HepG2 (cell line): ENCODE measurements around the gene TGM4. TPM values are rescaled to one million over a fixed set of nuclear protein-coding genes. Genes with fewer than 3 reads are reported as not detected.

ENCODE experiments used
- HIVEP1 ChIP-seq: sonication (generic); formaldehyde crosslinking; IDR thresholded peaks from 2 replicates; pipeline ENCODE4 v1.4.0; 2020; ENCODE audit warnings: mild to moderate bottlenecking, missing genetic modification reagents
- MTA1 ChIP-seq: sonication (generic); formaldehyde crosslinking; IDR thresholded peaks from 2 replicates; pipeline ENCODE4 v1.4.0; 2020; ENCODE audit warnings: missing genetic modification reagents, mild to moderate bottlenecking, borderline replicate concordance
- MXI1 ChIP-seq: IDR thresholded peaks from 3 replicates; pipeline ENCODE4 v1.6.1; 2012; ENCODE audit warnings: low read depth, low read length, inconsistent platforms, borderline replicate concordance
- NR2C2 ChIP-seq: sonication (generic); formaldehyde crosslinking; IDR thresholded peaks from 2 replicates; pipeline ENCODE4 v1.4.0; 2020; ENCODE audit warnings: missing genetic modification reagents, mild to moderate bottlenecking, moderate library complexity, borderline replicate concordance
- POLR2A ChIP-seq, 2 experiments: IDR thresholded peaks; 2 replicates each; pipeline ENCODE4 v1.6.1; 2011; ENCODE audit warnings: low read depth in 2 of 2, low read length in 2 of 2, mild to moderate bottlenecking in 1 of 2, moderate library complexity in 1 of 2; ENCODE audit not compliant: insufficient read depth in 1 of 2
- TBX2 ChIP-seq: sonication (generic); formaldehyde crosslinking; IDR thresholded peaks from 2 replicates; pipeline ENCODE4 v1.5.0; 2020; ENCODE audit warnings: missing genetic modification reagents, mild to moderate bottlenecking, borderline replicate concordance
- ZNF143 ChIP-seq: sonication (generic); formaldehyde crosslinking; IDR thresholded peaks from 2 replicates; pipeline ENCODE4 v1.4.0; 2020; ENCODE audit warnings: missing genetic modification reagents
- ZNF7 ChIP-seq: IDR thresholded peaks from 2 replicates; pipeline ENCODE4 v1.6.1; 2016; ENCODE audit warnings: missing biosample characterization, missing genetic modification reagents
- ZNF709 ChIP-seq: sonication (generic); formaldehyde crosslinking; IDR thresholded peaks from 2 replicates; pipeline ENCODE4 v1.5.0; 2020; ENCODE audit warnings: mild to moderate bottlenecking, missing genetic modification reagents
- ZNF773 ChIP-seq: sonication (generic); formaldehyde crosslinking; IDR thresholded peaks from 2 replicates; pipeline ENCODE4 v1.4.0; 2020; ENCODE audit warnings: missing genetic modification reagents, borderline replicate concordance
- polyA plus RNA-seq, 8 experiments: library from polyadenylated mRNA; depleted of rRNA in 3 of 8; stranded (reverse) in 7 of 8; unstranded in 1 of 8; fragments of >200 nt; fragmentation: Illumina TruSeq in 4 of 8; extraction: Trizol in 4 of 8; gene quantifications; 2 replicates each; pipeline versions ENCODE4 v1.2.1 to v1.2.3, GENCODE V29; 2011 to 2016; ENCODE audit warnings: low read depth in 4 of 8, missing spikeins in 1 of 8, mixed read lengths in 1 of 8; ENCODE audit not compliant: insufficient read depth in 1 of 8
- total RNA-seq, 5 experiments: library from RNA; depleted of rRNA; stranded (reverse); fragments of >200 nt; fragmentation: Illumina TruSeq; extraction: Trizol; gene quantifications; 2 replicates each; pipeline ENCODE4 v1.2.3, GENCODE V29; 2016; ENCODE audit warnings: low read depth in 1 of 5
- TF ChIP-seq, protein P1 (sequence below): sonication (generic); formaldehyde crosslinking; IDR thresholded peaks from 2 replicates; pipeline ENCODE4 v1.8.1; 2023; ENCODE audit warnings: missing genetic modification reagents, mild to moderate bottlenecking, borderline replicate concordance
- TF ChIP-seq, protein P2 (sequence below): sonication (generic); formaldehyde crosslinking; IDR thresholded peaks from 2 replicates; pipeline ENCODE4 v1.4.0; 2020; ENCODE audit warnings: missing genetic modification reagents; ENCODE audit errors: not compliant biosample characterization
- TF ChIP-seq, protein P3 (sequence below): sonication (generic); formaldehyde crosslinking; IDR thresholded peaks from 2 replicates; pipeline ENCODE4 v1.9.0; 2022; ENCODE audit warnings: low read depth, missing genetic modification reagents
- TF ChIP-seq, protein P4 (sequence below): sonication (generic); formaldehyde crosslinking; IDR thresholded peaks from 2 replicates; pipeline ENCODE4 v1.4.0; 2020; ENCODE audit warnings: mild to moderate bottlenecking, missing genetic modification reagents
- TF ChIP-seq, protein P5 (sequence below): sonication (generic); formaldehyde crosslinking; IDR thresholded peaks from 2 replicates; pipeline ENCODE4 v1.4.0; 2020; ENCODE audit warnings: missing genetic modification reagents
- TF ChIP-seq, protein P6 (sequence below): sonication (generic); formaldehyde crosslinking; IDR thresholded peaks from 2 replicates; pipeline ENCODE4 v1.4.0; 2020; ENCODE audit warnings: missing genetic modification reagents
- TF ChIP-seq, protein P7 (sequence below): sonication (generic); formaldehyde crosslinking; IDR thresholded peaks from 2 replicates; pipeline ENCODE4 v1.8.0; 2022; ENCODE audit warnings: mild to moderate bottlenecking, missing genetic modification reagents, borderline replicate concordance

The TGM4 gene
- total and polyA plus RNA-seq, 2 of the 13 experiments (the other 11 are each of a cell fraction or from before 2014, with no cell fraction given): 0.07 to 0.15 TPM

DNA sequence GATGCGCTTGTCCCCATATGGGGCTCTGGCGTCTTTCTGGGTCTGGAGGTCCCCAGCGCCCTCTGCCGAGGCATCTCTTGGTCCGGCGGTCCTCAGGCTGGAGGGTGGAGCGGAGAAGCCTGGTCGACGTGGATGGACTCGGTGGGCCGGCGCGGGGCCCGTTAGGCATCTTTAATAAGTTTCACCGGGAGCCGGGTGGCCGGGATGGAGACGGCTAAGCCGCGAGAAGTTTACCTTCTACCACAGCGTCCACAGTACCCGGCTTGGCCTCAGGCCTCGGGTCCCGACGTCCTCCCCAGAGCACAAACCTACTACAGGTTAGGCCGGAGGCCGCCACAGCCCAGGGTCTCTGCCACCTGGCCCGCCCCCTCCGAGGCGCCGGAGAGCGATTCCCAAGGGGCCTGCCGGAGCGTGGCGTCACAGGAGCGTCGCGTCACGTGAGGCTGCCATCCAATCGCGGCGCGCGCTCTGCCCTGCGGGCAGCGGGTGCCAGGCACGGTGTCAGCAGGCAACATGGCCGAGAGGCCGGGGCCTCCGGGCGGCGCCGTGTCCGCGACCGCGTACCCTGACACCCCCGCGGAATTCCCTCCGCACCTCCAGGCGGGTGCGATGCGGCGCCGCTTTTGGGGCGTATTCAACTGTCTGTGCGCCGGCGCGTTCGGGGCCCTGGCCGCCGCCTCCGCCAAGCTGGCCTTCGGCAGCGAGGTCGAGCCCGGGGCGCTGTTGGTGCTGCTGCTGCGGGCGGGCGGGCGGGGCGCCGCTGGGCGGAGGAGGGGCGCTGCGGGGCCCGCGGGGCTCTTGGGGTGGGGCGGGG is 12.8 kb upstream of the TGM4 start, which contains the start of gene TMEM42 (continued):
- TF ChIP-seq, protein P1, sequence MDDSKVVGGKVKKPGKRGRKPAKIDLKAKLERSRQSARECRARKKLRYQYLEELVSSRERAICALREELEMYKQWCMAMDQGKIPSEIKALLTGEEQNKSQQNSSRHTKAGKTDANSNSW: no peak; the same call in 1 of the 2 replicates
- TF ChIP-seq NR2C2 (CRISPR knock-in tag): no peak; the same call in 1 of the 2 replicates
- TF ChIP-seq MXI1: no peak; the same call in 2 of the 3 replicates
- TF ChIP-seq, protein P2, sequence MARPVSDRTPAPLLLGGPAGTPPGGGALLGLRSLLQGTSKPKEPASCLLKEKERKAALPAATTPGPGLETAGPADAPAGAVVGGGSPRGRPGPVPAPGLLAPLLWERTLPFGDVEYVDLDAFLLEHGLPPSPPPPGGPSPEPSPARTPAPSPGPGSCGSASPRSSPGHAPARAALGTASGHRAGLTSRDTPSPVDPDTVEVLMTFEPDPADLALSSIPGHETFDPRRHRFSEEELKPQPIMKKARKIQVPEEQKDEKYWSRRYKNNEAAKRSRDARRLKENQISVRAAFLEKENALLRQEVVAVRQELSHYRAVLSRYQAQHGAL: peak; percentile 58
- peak; percentile 79; the same call in 1 of the 2 replicates for TF ChIP-seq TBX2 (CRISPR knock-in tag)
- 0 out of 2 replicates have a peak, but pooled peaks have one; percentile 46 for TF ChIP-seq ZNF773
- TF ChIP-seq HIVEP1 (CRISPR knock-in tag): peak; percentile 64; the same call in 1 of the 2 replicates
- peak; percentile 84 to 87 for TF ChIP-seq POLR2A (IDR thresholded peaks at IDR 0.05; ENCODE audit: insufficient read depth in 1 of 2, low read depth in 2 of 2, low read length in 2 of 2)
- TF ChIP-seq, protein P3, sequence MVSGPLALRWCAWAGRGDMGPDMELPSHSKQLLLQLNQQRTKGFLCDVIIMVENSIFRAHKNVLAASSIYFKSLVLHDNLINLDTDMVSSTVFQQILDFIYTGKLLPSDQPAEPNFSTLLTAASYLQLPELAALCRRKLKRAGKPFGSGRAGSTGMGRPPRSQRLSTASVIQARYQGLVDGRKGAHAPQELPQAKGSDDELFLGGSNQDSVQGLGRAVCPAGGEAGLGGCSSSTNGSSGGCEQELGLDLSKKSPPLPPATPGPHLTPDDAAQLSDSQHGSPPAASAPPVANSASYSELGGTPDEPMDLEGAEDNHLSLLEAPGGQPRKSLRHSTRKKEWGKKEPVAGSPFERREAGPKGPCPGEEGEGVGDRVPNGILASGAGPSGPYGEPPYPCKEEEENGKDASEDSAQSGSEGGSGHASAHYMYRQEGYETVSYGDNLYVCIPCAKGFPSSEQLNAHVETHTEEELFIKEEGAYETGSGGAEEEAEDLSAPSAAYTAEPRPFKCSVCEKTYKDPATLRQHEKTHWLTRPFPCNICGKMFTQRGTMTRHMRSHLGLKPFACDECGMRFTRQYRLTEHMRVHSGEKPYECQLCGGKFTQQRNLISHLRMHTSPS (CRISPR knock-in tag): peak; percentile 81
- peak; percentile 86; the same call in 1 of the 2 replicates for TF ChIP-seq ZNF709
- TF ChIP-seq, protein P4, sequence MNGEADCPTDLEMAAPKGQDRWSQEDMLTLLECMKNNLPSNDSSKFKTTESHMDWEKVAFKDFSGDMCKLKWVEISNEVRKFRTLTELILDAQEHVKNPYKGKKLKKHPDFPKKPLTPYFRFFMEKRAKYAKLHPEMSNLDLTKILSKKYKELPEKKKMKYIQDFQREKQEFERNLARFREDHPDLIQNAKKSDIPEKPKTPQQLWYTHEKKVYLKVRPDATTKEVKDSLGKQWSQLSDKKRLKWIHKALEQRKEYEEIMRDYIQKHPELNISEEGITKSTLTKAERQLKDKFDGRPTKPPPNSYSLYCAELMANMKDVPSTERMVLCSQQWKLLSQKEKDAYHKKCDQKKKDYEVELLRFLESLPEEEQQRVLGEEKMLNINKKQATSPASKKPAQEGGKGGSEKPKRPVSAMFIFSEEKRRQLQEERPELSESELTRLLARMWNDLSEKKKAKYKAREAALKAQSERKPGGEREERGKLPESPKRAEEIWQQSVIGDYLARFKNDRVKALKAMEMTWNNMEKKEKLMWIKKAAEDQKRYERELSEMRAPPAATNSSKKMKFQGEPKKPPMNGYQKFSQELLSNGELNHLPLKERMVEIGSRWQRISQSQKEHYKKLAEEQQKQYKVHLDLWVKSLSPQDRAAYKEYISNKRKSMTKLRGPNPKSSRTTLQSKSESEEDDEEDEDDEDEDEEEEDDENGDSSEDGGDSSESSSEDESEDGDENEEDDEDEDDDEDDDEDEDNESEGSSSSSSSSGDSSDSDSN (CRISPR knock-in tag): peak; percentile 65
- TF ChIP-seq, protein P5, sequence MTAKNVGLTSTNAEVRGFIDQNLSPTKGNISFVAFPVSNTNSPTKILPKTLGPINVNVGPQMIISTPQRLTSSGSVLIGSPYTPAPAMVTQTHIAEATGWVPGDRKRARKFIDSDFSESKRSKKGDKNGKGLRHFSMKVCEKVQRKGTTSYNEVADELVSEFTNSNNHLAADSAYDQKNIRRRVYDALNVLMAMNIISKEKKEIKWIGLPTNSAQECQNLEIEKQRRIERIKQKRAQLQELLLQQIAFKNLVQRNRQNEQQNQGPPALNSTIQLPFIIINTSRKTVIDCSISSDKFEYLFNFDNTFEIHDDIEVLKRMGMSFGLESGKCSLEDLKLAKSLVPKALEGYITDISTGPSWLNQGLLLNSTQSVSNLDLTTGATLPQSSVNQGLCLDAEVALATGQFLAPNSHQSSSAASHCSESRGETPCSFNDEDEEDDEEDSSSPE (CRISPR knock-in tag): peak; percentile 61
- TF ChIP-seq, protein P6, sequence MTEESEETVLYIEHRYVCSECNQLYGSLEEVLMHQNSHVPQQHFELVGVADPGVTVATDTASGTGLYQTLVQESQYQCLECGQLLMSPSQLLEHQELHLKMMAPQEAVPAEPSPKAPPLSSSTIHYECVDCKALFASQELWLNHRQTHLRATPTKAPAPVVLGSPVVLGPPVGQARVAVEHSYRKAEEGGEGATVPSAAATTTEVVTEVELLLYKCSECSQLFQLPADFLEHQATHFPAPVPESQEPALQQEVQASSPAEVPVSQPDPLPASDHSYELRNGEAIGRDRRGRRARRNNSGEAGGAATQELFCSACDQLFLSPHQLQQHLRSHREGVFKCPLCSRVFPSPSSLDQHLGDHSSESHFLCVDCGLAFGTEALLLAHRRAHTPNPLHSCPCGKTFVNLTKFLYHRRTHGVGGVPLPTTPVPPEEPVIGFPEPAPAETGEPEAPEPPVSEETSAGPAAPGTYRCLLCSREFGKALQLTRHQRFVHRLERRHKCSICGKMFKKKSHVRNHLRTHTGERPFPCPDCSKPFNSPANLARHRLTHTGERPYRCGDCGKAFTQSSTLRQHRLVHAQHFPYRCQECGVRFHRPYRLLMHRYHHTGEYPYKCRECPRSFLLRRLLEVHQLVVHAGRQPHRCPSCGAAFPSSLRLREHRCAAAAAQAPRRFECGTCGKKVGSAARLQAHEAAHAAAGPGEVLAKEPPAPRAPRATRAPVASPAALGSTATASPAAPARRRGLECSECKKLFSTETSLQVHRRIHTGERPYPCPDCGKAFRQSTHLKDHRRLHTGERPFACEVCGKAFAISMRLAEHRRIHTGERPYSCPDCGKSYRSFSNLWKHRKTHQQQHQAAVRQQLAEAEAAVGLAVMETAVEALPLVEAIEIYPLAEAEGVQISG (CRISPR knock-in tag): peak; percentile 62
- TF ChIP-seq ZNF143 (CRISPR knock-in tag): peak; percentile 64
- TF ChIP-seq ZNF7 (CRISPR knock-in tag): no peak
- TF ChIP-seq MTA1: peak; percentile 35; the same call in 1 of the 2 replicates
- TF ChIP-seq, protein P7, sequence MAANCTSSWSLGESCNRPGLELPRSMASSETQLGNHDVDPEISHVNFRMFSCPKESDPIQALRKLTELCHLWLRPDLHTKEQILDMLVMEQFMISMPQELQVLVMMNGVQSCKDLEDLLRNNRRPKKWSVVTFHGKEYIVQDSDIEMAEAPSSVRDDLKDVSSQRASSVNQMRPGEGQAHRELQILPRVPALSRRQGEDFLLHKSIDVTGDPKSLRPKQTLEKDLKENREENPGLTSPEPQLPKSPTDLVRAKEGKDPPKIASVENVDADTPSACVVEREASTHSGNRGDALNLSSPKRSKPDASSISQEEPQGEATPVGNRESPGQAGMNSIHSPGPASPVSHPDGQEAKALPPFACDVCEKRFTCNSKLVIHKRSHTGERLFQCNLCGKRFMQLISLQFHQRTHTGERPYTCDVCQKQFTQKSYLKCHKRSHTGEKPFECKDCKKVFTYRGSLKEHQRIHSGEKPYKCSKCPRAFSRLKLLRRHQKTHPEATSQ (CRISPR knock-in tag): no peak
